Posterior cingulate gyrus (tissue), 11 donors: ENCODE results near the gene OLIG2.

Source experiments
- DNase-seq, 10 donors: peaks; one replicate each; pipeline versions ENCODE4 v3.0.0 to v3.0.0-alpha.2; 2020 to 2021; ENCODE audit warnings: mixed read lengths in 3 of 10
- intact Hi-C: fragments of 100-400 bp; cut with DNase I; formaldehyde crosslinking; loops from one replicate; pipeline ENCODE4 v1.15.1; 2023

OLIG2 gene

DNA sequence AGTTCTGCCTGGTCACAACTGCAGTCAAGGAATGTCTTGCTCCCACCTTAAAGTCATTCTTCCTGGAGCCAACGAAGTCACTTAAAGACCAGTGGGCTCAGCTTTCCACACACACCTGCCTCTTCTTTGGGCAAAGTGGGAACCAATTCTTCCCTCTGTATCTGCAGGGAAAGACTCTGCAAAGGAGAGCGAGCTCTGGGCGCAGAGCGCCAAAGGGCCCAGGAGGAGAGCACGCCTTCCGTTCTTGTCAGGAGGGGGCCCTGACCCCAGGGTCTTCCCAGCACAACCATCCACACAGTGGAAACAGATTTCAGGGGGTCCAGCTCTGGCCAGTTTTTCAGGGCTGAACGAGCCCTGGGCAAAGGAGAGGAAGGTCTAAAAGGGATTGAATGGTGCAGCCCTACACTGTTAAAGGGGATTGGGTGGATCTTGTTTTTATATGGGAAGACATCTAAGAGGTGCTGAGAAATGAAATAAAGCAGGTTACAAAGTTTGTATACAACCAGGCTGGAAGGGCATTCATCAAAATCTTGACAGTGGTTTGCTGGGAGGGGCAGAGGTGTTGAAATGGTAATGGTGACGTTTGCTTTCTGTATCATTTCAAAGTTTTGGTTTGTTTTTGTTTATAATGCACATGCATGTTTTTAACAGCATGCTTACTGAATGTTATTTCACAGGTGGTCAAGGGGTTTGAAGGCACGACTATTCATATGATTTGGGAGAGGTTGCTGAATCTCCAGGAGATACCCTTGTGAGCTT is 6.8 kb upstream of the OLIG2 start:
- DNase-seq = peak in 1 of 10 donors; percentile 50
- intact Hi-C loops = loop anchor here (10.0 kb wide), 1 partner anchor 184 kb away; no protein-coding TSS in a partner anchor

DNA sequence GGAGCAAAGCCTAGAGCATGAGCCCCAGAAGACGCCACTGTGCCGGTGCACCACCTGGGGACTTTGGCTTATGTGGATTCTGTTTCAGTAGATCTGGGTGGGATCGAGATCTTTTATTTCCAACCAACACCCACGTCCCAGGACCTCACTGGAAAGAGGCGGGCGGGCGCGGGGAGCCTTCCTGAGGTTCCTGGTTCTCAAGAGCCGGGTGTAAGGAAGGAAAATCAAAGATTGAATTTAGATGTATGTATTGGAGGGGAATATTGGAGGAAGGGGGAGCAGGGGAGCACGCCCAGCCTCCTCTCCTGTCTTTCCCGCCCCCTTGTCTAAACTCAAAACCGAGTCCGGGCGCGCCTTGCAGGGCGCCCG is 6.2 kb upstream of the OLIG2 start:
- no peak for DNase-seq
- intact Hi-C loops = loop anchor here (10.0 kb wide), 1 partner anchor 185 kb away; no protein-coding TSS in a partner anchor

DNA sequence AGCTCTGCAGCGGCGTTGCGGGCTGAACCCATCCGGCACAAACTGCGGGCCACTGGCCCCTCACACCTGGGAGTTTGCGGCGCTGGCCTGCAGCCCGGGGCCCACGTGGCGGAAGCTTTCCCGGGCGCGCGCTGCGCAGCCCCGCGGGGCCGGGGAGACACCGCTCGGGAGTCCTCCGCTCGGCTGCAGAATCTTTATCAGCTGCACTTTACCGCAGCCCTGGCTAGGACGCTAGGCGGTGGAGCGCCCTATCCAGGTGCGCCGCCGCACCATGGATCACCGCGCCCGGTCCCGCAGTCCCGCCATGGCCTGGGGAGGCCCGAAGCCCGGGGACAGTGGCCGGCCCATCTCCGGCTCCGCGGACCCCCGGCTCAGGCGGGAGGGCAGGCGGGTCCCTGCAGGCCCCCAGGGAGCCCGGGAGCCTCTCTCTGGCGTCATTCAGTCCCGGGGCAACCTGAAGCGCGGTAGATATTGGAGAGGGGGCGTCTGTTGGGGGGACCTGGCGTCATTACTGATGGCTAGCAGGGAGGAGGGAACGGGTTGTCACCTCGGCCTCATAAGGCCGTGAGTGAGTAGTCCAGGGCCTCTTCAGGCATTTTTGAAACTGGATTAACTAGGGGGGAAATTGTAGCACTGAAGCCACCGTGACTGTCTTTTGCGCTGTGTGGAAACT is 5.7 kb upstream of the OLIG2 start:
- DNase-seq = peak in 3 of 10 donors; percentile 24 to 75 (median 63)
- intact Hi-C loops = loop anchor here (10.0 kb wide), 2 partner anchors 45 to 185 kb away; no protein-coding TSS in a partner anchor

DNA sequence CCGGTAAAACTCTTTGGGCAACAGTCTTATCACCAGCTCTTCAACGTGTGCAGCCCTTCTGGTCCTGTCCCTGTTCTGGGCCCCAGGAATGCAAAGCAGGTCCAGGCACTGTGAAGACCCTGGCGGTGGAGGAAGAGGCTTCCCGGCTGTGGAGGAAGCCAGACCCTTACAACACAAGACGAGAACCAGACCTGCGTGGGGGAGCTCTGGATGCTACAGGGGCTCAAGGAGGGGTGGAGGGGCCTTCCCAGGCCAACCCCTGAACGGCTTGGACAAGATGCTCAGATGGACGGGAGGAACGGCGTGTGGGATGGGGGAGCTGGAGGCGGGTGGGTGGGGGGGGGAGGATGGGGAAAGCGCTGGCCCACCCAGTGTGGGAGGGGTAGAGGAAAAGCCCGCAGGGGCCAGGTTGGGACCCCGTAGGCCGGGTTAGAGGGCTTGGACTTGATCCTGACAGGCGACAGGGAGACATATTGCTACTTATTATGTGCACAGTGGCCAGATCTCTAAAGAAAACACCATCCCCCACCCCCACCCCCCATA is 5.1 kb upstream of the OLIG2 start:
- DNase-seq = peak in 1 of 10 donors; percentile 59
- intact Hi-C loops = loop anchor here (10.0 kb wide), 1 partner anchor 46 kb away; no protein-coding TSS in a partner anchor

DNA sequence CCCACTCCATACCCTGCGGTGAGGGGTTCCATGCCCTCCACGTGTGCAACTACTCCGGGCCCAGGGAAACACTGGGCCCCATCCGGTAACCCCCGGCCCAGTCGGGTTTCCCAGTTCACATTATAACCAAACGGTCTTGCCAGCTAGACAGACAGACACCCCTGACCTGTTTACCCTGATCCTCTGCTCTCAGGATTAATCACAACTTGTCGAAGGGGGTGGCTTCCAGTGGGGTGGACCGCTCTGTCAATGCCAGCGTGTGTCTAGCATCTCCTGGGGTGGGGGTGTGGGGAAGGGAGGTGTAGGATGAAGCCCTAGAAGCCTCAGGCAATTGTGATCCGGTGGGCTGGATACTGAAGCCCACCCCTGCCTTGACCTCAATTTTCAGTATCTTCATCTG is 4.6 kb upstream of the OLIG2 start:
- peak in 1 of 10 donors; percentile 42 for DNase-seq
- intact Hi-C loops = loop anchor here (10.0 kb wide), 1 partner anchor 46 kb away; no protein-coding TSS in a partner anchor

DNA sequence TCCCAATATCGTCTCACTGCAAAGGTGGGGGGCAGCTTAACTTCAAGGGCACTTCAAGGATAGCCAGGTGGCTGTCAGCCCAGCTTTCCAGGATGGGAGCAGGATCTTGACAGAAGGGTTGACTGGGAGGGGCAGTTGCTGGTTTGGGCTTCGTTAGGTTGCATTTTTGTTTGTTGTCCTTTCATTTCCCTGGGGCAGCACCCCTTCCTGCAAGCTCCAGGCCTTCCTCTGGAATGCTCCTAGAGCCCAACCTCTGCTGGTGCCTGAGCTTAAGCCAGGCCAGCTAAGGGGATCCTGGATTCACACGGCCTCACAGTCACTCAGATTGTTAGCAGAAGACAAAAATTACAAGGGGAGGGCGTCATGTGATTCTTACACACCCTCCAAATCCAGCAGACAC is 4.1 kb upstream of the OLIG2 start:
- no peak for DNase-seq
- intact Hi-C loops = loop anchor here (10.0 kb wide), 1 partner anchor 47 kb away; no protein-coding TSS in a partner anchor

DNA sequence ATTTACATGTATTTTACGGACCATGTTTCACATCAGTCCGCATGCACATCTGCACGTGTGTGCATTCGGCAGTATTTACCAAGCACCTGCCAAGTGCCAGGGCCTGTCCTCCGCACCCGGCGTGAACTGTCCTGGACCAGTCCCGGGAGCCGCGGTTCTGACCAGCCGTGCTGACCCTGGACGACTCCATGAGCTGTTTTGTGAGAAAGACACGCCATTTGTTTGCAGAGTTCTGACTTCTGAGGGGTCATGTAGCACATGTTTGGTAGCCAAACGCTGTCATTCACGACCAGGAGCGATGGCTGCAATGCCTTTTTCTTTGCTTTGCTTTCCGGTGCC is 3.3 kb upstream of the OLIG2 start:
- intact Hi-C loops = loop anchor here (10.0 kb wide), 1 partner anchor 48 kb away; no protein-coding TSS in a partner anchor
- peak in 1 of 10 donors; percentile 75 for DNase-seq

DNA sequence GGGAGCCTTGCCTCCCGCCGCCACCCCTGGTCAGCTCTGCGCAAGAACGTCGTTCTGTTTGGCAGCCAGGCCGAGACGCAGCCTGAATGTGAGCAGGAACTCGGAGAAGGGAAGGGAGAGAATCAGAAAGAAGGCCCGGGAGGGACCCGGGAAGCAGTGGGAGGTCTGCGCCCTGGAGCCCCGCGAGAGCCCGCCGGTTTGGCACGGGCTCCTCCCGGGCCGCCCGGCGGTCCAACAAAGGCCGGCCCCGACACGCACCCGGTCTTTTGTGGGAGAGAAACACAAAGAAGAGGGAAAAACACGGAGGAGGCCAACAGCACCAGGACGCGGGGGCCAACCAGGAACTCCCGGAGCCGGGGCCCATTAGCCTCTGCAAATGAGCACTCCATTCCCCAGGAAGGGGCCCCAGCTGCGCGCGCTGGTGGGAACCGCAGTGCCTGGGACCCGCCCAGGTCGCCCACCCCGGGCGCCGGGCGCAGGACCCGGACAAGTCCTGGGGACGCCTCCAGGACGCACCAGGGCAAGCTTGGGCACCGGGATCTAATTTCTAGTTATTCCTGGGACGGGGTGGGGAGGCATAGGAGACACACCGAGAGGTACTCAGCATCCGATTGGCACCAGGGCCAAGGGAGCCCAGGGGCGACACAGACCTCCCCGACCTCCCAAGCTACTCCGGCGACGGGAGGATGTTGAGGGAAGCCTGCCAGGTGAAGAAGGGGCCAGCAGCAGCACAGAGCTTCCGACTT is 2.7 kb upstream of the OLIG2 start:
- intact Hi-C loops = loop anchor here (10.0 kb wide), 1 partner anchor 48 kb away; no protein-coding TSS in a partner anchor
- DNase-seq = peak in 4 of 10 donors; percentile 37 to 86 (median 59)

DNA sequence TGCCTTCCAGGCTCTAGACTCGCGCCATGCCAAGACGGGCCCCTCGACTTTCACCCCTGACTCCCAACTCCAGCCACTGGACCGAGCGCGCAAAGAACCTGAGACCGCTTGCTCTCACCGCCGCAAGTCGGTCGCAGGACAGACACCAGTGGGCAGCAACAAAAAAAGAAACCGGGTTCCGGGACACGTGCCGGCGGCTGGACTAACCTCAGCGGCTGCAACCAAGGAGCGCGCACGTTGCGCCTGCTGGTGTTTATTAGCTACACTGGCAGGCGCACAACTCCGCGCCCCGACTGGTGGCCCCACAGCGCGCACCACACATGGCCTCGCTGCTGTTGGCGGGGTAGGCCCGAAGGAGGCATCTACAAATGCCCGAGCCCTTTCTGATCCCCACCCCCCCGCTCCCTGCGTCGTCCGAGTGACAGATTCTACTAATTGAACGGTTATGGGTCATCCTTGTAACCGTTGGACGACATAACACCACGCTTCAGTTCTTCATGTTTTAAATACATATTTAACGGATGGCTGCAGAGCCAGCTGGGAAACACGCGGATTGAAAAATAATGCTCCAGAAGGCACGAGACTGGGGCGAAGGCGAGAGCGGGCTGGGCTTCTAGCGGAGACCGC is 2.0 kb upstream of the OLIG2 start:
- peak in 7 of 10 donors; percentile 38 to 91 (median 54) for DNase-seq
- intact Hi-C loops = loop anchor here (2.0 to 10.0 kb wide), 2 partner anchors 49 to 83 kb away; no protein-coding TSS in a partner anchor

DNA sequence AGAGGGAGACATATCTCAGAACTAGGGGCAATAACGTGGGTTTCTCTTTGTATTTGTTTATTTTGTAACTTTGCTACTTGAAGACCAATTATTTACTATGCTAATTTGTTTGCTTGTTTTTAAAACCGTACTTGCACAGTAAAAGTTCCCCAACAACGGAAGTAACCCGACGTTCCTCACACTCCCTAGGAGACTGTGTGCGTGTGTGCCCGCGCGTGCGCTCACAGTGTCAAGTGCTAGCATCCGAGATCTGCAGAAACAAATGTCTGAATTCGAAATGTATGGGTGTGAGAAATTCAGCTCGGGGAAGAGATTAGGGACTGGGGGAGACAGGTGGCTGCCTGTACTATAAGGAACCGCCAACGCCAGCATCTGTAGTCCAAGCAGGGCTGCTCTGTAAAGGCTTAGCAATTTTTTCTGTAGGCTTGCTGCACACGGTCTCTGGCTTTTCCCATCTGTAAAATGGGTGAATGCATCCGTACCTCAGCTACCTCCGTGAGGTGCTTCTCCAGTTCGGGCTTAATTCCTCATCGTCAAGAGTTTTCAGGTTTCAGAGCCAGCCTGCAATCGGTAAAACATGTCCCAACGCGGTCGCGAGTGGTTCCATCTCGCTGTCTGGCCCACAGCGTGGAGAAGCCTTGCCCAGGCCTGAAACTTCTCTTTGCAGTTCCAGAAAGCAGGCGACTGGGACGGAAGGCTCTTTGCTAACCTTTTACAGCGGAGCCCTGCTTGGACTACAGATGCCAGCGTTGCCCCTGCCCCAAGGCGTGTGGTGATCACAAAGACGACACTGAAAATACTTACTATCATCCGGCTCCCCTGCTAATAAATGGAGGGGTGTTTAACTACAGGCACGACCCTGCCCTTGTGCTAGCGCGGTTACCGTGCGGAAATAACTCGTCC is 1.3 kb upstream of the OLIG2 start:
- DNase-seq = no peak

DNA sequence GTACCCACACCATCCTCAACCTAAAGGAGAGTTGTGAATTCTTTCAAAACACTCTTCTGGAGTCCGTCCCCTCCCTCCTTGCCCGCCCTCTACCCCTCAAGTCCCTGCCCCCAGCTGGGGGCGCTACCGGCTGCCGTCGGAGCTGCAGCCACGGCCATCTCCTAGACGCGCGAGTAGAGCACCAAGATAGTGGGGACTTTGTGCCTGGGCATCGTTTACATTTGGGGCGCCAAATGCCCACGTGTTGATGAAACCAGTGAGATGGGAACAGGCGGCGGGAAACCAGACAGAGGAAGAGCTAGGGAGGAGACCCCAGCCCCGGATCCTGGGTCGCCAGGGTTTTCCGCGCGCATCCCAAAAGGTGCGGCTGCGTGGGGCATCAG is 638 bp upstream of the OLIG2 start:
- peak in 7 of 10 donors; percentile 41 to 93 (median 68) for DNase-seq
- intact Hi-C loops = loop anchor here (1.0 to 10.0 kb wide), 4 partner anchors 45 to 102 kb away; partner anchors contain the start of gene OLIG1

More for the DNA sequence above, 1.3 kb upstream of the OLIG2 start:
- intact Hi-C loops = loop anchor here (1.0 to 10.0 kb wide), 4 partner anchors 46 to 103 kb away; partner anchors contain the start of gene OLIG1

DNA sequence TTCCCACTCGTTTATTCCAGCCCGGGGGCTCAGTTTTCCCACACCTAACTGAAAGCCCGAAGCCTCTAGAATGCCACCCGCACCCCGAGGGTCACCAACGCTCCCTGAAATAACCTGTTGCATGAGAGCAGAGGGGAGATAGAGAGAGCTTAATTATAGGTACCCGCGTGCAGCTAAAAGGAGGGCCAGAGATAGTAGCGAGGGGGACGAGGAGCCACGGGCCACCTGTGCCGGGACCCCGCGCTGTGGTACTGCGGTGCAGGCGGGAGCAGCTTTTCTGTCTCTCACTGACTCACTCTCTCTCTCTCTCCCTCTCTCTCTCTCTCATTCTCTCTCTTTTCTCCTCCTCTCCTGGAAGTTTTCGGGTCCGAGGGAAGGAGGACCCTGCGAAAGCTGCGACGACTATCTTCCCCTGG is 716 bp downstream of the OLIG2 start:
- no peak for DNase-seq
- intact Hi-C loops = loop anchor here (10.0 kb wide), 1 partner anchor 52 kb away; no protein-coding TSS in a partner anchor

DNA sequence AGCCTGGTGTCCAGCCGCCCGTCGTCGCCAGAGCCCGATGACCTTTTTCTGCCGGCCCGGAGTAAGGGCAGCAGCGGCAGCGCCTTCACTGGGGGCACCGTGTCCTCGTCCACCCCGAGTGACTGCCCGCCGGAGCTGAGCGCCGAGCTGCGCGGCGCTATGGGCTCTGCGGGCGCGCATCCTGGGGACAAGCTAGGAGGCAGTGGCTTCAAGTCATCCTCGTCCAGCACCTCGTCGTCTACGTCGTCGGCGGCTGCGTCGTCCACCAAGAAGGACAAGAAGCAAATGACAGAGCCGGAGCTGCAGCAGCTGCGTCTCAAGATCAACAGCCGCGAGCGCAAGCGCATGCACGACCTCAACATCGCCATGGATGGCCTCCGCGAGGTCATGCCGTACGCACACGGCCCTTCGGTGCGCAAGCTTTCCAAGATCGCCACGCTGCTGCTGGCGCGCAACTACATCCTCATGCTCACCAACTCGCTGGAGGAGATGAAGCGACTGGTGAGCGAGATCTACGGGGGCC is 1.2 kb downstream of the OLIG2 start:
- intact Hi-C loops = loop anchor here (10.0 kb wide), 1 partner anchor 52 kb away; no protein-coding TSS in a partner anchor
- peak in 1 of 10 donors; percentile 41 for DNase-seq

DNA sequence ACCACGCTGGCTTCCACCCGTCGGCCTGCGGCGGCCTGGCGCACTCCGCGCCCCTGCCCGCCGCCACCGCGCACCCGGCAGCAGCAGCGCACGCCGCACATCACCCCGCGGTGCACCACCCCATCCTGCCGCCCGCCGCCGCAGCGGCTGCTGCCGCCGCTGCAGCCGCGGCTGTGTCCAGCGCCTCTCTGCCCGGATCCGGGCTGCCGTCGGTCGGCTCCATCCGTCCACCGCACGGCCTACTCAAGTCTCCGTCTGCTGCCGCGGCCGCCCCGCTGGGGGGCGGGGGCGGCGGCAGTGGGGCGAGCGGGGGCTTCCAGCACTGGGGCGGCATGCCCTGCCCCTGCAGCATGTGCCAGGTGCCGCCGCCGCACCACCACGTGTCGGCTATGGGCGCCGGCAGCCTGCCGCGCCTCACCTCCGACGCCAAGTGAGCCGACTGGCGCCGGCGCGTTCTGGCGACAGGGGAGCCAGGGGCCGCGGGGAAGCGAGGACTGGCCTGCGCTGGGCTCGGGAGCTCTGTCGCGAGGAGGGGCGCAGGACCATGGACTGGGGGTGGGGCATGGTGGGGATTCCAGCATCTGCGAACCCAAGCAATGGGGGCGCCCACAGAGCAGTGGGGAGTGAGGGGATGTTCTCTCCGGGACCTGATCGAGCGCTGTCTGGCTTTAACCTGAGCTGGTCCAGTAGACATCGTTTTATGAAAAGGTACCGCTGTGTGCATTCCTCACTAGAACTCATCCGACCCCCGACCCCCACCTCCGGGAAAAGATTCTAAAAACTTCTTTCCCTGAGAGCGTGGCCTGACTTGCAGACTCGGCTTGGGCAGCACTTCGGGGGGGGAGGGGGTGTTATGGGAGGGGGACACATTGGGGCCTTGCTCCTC is 1.9 kb downstream of the OLIG2 start:
- peak in 2 of 10 donors; percentile 59 to 75 for DNase-seq
- intact Hi-C loops = loop anchor here (10.0 kb wide), 1 partner anchor 53 kb away; no protein-coding TSS in a partner anchor

DNA sequence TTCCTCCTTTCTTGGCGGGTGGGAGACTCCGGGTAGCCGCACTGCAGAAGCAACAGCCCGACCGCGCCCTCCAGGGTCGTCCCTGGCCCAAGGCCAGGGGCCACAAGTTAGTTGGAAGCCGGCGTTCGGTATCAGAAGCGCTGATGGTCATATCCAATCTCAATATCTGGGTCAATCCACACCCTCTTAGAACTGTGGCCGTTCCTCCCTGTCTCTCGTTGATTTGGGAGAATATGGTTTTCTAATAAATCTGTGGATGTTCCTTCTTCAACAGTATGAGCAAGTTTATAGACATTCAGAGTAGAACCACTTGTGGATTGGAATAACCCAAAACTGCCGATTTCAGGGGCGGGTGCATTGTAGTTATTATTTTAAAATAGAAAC is 2.5 kb downstream of the OLIG2 start:
- peak in 1 of 10 donors; percentile 25 for DNase-seq
- intact Hi-C loops = loop anchor here (10.0 kb wide), 1 partner anchor 53 kb away; no protein-coding TSS in a partner anchor

DNA sequence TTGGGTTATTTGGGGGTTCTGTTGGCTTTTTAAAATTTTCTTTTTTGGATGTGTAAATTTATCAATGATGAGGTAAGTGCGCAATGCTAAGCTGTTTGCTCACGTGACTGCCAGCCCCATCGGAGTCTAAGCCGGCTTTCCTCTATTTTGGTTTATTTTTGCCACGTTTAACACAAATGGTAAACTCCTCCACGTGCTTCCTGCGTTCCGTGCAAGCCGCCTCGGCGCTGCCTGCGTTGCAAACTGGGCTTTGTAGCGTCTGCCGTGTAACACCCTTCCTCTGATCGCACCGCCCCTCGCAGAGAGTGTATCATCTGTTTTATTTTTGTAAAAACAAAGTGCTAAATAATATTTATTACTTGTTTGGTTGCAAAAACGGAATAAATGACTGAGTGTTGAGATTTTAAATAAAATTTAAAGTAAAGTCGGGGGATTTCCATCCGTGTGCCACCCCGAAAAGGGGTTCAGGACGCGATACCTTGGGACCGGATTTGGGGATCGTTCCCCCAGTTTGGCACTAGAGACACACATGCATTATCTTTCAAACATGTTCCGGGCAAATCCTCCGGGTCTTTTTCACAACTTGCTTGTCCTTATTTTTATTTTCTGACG is 3.1 kb downstream of the OLIG2 start:
- DNase-seq = peak in 3 of 10 donors; percentile 48 to 85 (median 76)
- intact Hi-C loops = loop anchor here (10.0 kb wide), 1 partner anchor 54 kb away; no protein-coding TSS in a partner anchor
